ENCODE measurements around the gene MMS22L.

Gene MMS22L

GRCh38 chr6:97292671-97293070 lies 9.7 kb upstream of the MMS22L start:
- Histone ChIP-seq H3K27ac (ENCODE audit: low read depth, low read length) (no peak overlapping the region), H3K9me3 (ENCODE audit: insufficient read depth, low read depth, low read length) (peaks cover 20% of the 10 kb centered on the region; the same call in 1 of the 2 replicates), H3K36me3 (ENCODE audit: insufficient read depth, low read length) (no peaks in the 10 kb centered on the region), H3K4me1 (ENCODE audit: insufficient read depth, low read length) (no peaks in the 10 kb centered on the region), H3K27me3 (ENCODE audit: insufficient read depth, low read length) (no peaks in the 10 kb centered on the region), H3K4me3 (ENCODE audit: low read length) (no peak overlapping the region), H3K9ac (ENCODE audit: low read depth, low read length) (no peak overlapping the region)
- WGBS = 94% methylated on average over 1 of the region's 1 CpG

GRCh38 chr6:97291896-97292295 lies 8.9 kb upstream of the MMS22L start:
- Histone ChIP-seq H3K27me3 (ENCODE audit: insufficient read depth, low read length) (no peaks in the 10 kb centered on the region), H3K9me3 (ENCODE audit: insufficient read depth, low read depth, low read length) (peaks cover 20% of the 10 kb centered on the region; the same call in 1 of the 2 replicates), H3K27ac (ENCODE audit: low read depth, low read length) (no peak overlapping the region), H3K4me3 (ENCODE audit: low read length) (no peak overlapping the region), H3K36me3 (ENCODE audit: insufficient read depth, low read length) (no peaks in the 10 kb centered on the region), H3K9ac (ENCODE audit: low read depth, low read length) (no peak overlapping the region), H3K4me1 (ENCODE audit: insufficient read depth, low read length) (no peaks in the 10 kb centered on the region)
- WGBS = 89% methylated on average over 4 of the region's 4 CpGs

- 91% methylated on average over 4 of the region's 4 CpGs for WGBS
- Histone ChIP-seq H3K27ac (ENCODE audit: low read depth, low read length) (no peak overlapping the region), H3K36me3 (ENCODE audit: insufficient read depth, low read length) (no peaks in the 10 kb centered on the region), H3K9ac (ENCODE audit: low read depth, low read length) (no peak overlapping the region), H3K4me1 (ENCODE audit: insufficient read depth, low read length) (no peaks in the 10 kb centered on the region), H3K4me3 (ENCODE audit: low read length) (no peak overlapping the region), H3K27me3 (ENCODE audit: insufficient read depth, low read length) (no peaks in the 10 kb centered on the region), H3K9me3 (ENCODE audit: insufficient read depth, low read depth, low read length) (peaks cover 20% of the 10 kb centered on the region; the same call in 1 of the 2 replicates)
These were observed 6.3 kb upstream of the MMS22L start for GRCh38 chr6:97289332-97289731.

GRCh38 chr6:97288188-97288587 lies 5.2 kb upstream of the MMS22L start:
- Histone ChIP-seq H3K9me3 (ENCODE audit: insufficient read depth, low read depth, low read length) (peaks cover 20% of the 10 kb centered on the region; the same call in 1 of the 2 replicates), H3K27ac (ENCODE audit: low read depth, low read length) (no peak overlapping the region), H3K27me3 (ENCODE audit: insufficient read depth, low read length) (no peaks in the 10 kb centered on the region), H3K4me3 (ENCODE audit: low read length) (no peak overlapping the region), H3K4me1 (ENCODE audit: insufficient read depth, low read length) (no peaks in the 10 kb centered on the region), H3K36me3 (ENCODE audit: insufficient read depth, low read length) (no peaks in the 10 kb centered on the region), H3K9ac (ENCODE audit: low read depth, low read length) (no peak overlapping the region)

- 1% methylated on average over 12 of the region's 13 CpGs for WGBS
- Histone ChIP-seq H3K27ac (ENCODE audit: low read depth, low read length) (peak overlapping the region; percentile 97), H3K36me3 (ENCODE audit: insufficient read depth, low read length) (peaks cover 43% of the 10 kb centered on the region), H3K9ac (ENCODE audit: low read depth, low read length) (peak overlapping the region; percentile 100), H3K4me3 (ENCODE audit: low read length) (peak overlapping the region; percentile 85), H3K4me1 (ENCODE audit: insufficient read depth, low read length) (0 out of 2 replicates have a peak, but pooled peaks cover 11% of the 10 kb centered on the region), H3K27me3 (ENCODE audit: insufficient read depth, low read length) (no peaks in the 10 kb centered on the region), H3K9me3 (ENCODE audit: insufficient read depth, low read depth, low read length) (no peaks in the 10 kb centered on the region)
These were observed 734 bp downstream of the MMS22L start for GRCh38 chr6:97282238-97282725.

- Histone ChIP-seq H3K36me3 (ENCODE audit: insufficient read depth, low read length) (peaks cover 54% of the 10 kb centered on the region), H3K27ac (ENCODE audit: low read depth, low read length) (no peak overlapping the region), H3K27me3 (ENCODE audit: insufficient read depth, low read length) (no peaks in the 10 kb centered on the region), H3K4me3 (ENCODE audit: low read length) (peak overlapping the region; percentile 85), H3K9ac (ENCODE audit: low read depth, low read length) (no peak overlapping the region), H3K4me1 (ENCODE audit: insufficient read depth, low read length) (0 out of 2 replicates have a peak, but pooled peaks cover 11% of the 10 kb centered on the region), H3K9me3 (ENCODE audit: insufficient read depth, low read depth, low read length) (no peaks in the 10 kb centered on the region)
- no CpG with 5 or more reads among the region's 1 CpG for WGBS
These were observed 2.2 kb downstream of the MMS22L start for GRCh38 chr6:97280766-97281165.

DNA sequence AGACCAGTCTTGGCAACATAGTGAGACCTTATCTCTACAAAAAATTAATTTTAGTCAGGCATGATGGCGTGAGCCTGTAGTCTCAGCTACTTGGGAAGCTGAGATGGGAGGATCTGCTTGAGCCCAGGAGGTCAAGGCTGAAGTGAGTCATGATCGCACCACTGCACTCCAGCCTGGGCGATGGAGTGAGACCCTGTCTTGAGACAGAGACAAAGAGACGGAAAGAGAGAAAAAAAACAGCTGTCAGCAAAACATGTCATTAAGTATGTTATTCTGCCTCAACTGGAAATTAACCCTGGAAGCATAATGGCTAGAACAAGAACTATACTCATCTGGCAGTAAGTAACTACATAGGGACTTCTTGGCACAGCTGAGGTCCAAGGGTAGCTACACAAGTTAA lies 7.2 kb downstream of the MMS22L start:
- Histone ChIP-seq H3K27ac (ENCODE audit: low read depth, low read length) (no peak overlapping the region), H3K36me3 (ENCODE audit: insufficient read depth, low read length) (peaks cover 94% of the 10 kb centered on the region), H3K27me3 (ENCODE audit: insufficient read depth, low read length) (no peaks in the 10 kb centered on the region), H3K4me1 (ENCODE audit: insufficient read depth, low read length) (no peaks in the 10 kb centered on the region), H3K4me3 (ENCODE audit: low read length) (no peak overlapping the region), H3K9me3 (ENCODE audit: insufficient read depth, low read depth, low read length) (no peaks in the 10 kb centered on the region), H3K9ac (ENCODE audit: low read depth, low read length) (no peak overlapping the region)
- WGBS = 94% methylated on average over 4 of the region's 4 CpGs

DNA sequence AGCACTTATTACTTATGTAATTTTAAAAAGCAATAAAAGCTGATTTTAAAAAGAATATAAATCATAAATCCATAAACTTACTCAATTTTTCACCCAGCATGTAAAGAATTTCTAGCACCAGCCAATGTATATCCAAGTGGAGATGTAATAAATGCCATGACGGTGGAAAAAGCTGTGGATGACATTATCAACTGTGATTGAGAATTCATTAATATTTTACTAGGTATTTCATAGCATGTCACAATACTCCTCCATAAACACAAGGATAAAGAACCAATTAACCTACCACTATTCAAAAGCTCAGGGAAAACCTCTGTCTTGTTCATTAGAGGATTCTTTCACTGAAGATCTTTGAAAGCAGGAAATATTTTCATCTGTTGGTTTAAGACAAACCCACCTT lies 13.2 kb downstream of the MMS22L start:
- Histone ChIP-seq H3K9ac (ENCODE audit: low read depth, low read length) (no peak overlapping the region), H3K36me3 (ENCODE audit: insufficient read depth, low read length) (peaks cover 100% of the 10 kb centered on the region), H3K27me3 (ENCODE audit: insufficient read depth, low read length) (no peaks in the 10 kb centered on the region), H3K4me3 (ENCODE audit: low read length) (no peak overlapping the region), H3K9me3 (ENCODE audit: insufficient read depth, low read depth, low read length) (no peaks in the 10 kb centered on the region; the same call in 1 of the 2 replicates), H3K27ac (ENCODE audit: low read depth, low read length) (no peak overlapping the region), H3K4me1 (ENCODE audit: insufficient read depth, low read length) (no peaks in the 10 kb centered on the region)
- no CpG with 5 or more reads among the region's 1 CpG for WGBS

GRCh38 chr6:97262676-97263075 lies 20.3 kb downstream of the MMS22L start:
- no peak overlapping the region for H3K4me3 ChIP-seq (ENCODE audit: low read length)
- H3K4me1 ChIP-seq (ENCODE audit: insufficient read depth, low read length) = no peaks in the 10 kb centered on the region
- H3K9me3 ChIP-seq (ENCODE audit: insufficient read depth, low read depth, low read length) = no peaks in the 10 kb centered on the region; the same call in 1 of the 2 replicates
- no peak overlapping the region for H3K9ac ChIP-seq (ENCODE audit: low read depth, low read length)
- peaks cover 89% of the 10 kb centered on the region for H3K36me3 ChIP-seq (ENCODE audit: insufficient read depth, low read length)
- H3K27ac ChIP-seq (ENCODE audit: low read depth, low read length) = no peak overlapping the region
- no peaks in the 10 kb centered on the region for H3K27me3 ChIP-seq (ENCODE audit: insufficient read depth, low read length)
- WGBS = 100% methylated on average over 1 of the region's 2 CpGs

DNA sequence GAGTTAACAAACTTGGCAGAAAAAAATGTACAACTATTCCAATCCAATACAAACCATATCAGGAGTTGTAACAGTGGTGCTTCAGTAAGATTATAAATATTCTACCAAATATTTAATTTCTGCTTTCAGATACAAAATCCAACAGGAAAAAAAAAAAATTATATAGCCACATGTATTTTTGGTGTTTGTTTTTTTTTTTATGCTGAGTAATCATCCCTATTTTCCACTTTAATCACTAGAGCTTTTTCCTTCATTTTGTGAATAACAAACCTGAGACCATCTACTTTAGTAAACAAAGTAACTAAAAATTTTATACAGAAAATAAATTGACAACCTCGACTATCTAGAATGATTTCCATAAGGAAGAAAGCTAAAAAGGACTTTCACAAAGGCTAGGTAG lies 36.2 kb downstream of the MMS22L start:
- WGBS = 87% methylated on average over 1 of the region's 1 CpG
- Histone ChIP-seq H3K36me3 (ENCODE audit: insufficient read depth, low read length) (peaks cover 72% of the 10 kb centered on the region), H3K4me3 (ENCODE audit: low read length) (no peak overlapping the region), H3K27ac (ENCODE audit: low read depth, low read length) (no peak overlapping the region), H3K27me3 (ENCODE audit: insufficient read depth, low read length) (no peaks in the 10 kb centered on the region), H3K9me3 (ENCODE audit: insufficient read depth, low read depth, low read length) (no peaks in the 10 kb centered on the region; the same call in 1 of the 2 replicates), H3K9ac (ENCODE audit: low read depth, low read length) (no peak overlapping the region), H3K4me1 (ENCODE audit: insufficient read depth, low read length) (no peaks in the 10 kb centered on the region)

- H3K4me3 ChIP-seq (ENCODE audit: low read length) = no peak overlapping the region
- 100% methylated on average over 1 of the region's 2 CpGs for WGBS
- peaks cover 40% of the 10 kb centered on the region for H3K36me3 ChIP-seq (ENCODE audit: insufficient read depth, low read length)
- H3K9me3 ChIP-seq (ENCODE audit: insufficient read depth, low read depth, low read length) = no peaks in the 10 kb centered on the region; the same call in 1 of the 2 replicates
- H3K9ac ChIP-seq (ENCODE audit: low read depth, low read length) = no peak overlapping the region
- no peaks in the 10 kb centered on the region for H3K27me3 ChIP-seq (ENCODE audit: insufficient read depth, low read length)
- H3K4me1 ChIP-seq (ENCODE audit: insufficient read depth, low read length) = no peaks in the 10 kb centered on the region
- H3K27ac ChIP-seq (ENCODE audit: low read depth, low read length) = no peak overlapping the region
These were observed 42.8 kb downstream of the MMS22L start for GRCh38 chr6:97240222-97240621.

GRCh38 chr6:97231911-97232310 lies 51.1 kb downstream of the MMS22L start:
- Histone ChIP-seq H3K36me3 (ENCODE audit: insufficient read depth, low read length) (peaks cover 51% of the 10 kb centered on the region), H3K27ac (ENCODE audit: low read depth, low read length) (no peak overlapping the region), H3K4me1 (ENCODE audit: insufficient read depth, low read length) (no peaks in the 10 kb centered on the region), H3K4me3 (ENCODE audit: low read length) (no peak overlapping the region), H3K9ac (ENCODE audit: low read depth, low read length) (no peak overlapping the region), H3K27me3 (ENCODE audit: insufficient read depth, low read length) (no peaks in the 10 kb centered on the region), H3K9me3 (ENCODE audit: insufficient read depth, low read depth, low read length) (no peaks in the 10 kb centered on the region)
- WGBS = 91% methylated on average over 1 of the region's 1 CpG
